ENCODE measurements around the gene TBL2. TPM values are rescaled to one million over a fixed set of nuclear protein-coding genes. Genes with fewer than 3 reads are reported as not detected.
"Not testable (repeated sequence)": the region's sequence is repeated elsewhere in the genome, so short reads cannot be mapped to it uniquely, and the experiment has no call there.

The TBL2 gene
- total and polyA plus RNA-seq, 7 donors: 5.4 to 29.6 (median 25.2) TPM

DNA sequence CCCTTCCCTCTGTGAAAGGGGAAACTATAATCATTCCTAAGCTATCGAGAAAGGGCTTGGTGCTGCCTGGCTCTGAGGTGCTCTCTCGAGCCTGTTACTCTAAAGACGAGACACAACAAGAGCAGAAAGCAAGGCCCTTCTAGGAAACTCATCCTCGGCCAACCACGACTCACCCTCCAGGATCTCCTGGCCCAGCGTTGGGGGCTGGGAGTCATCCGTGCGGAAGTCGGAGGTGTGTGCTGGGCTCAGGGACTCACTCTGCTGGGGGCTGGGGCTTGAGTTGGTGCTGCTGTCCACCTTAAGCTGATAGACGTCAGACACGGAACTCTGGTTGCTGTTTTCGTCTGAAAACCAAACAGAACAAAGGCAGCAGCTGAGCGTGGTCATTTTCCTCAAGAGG, 38.7 kb downstream of the TBL2 start:
- no peak overlapping the region for H3K27ac ChIP-seq
- H3K27me3 ChIP-seq: no peaks in the 10 kb centered on the region
- peak; percentile 56 for DNase-seq
- H3K4me1 ChIP-seq: peaks cover 0 to 9% (median 0%) of the 10 kb centered on the region in 4 donors
- H3K4me3 ChIP-seq: no peak overlapping the region
- 94 to 95% methylated on average over 13 of the region's 13 CpGs for WGBS, 2 donors
- no peaks in the 10 kb centered on the region for H3K9me3 ChIP-seq
- intact Hi-C loops (cut with DNase I): no loop called here
- H3K36me3 ChIP-seq: peaks cover 42 to 92% (median 68%) of the 10 kb centered on the region in 4 donors
- TF ChIP-seq, protein P1, sequence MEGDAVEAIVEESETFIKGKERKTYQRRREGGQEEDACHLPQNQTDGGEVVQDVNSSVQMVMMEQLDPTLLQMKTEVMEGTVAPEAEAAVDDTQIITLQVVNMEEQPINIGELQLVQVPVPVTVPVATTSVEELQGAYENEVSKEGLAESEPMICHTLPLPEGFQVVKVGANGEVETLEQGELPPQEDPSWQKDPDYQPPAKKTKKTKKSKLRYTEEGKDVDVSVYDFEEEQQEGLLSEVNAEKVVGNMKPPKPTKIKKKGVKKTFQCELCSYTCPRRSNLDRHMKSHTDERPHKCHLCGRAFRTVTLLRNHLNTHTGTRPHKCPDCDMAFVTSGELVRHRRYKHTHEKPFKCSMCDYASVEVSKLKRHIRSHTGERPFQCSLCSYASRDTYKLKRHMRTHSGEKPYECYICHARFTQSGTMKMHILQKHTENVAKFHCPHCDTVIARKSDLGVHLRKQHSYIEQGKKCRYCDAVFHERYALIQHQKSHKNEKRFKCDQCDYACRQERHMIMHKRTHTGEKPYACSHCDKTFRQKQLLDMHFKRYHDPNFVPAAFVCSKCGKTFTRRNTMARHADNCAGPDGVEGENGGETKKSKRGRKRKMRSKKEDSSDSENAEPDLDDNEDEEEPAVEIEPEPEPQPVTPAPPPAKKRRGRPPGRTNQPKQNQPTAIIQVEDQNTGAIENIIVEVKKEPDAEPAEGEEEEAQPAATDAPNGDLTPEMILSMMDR (IDR thresholded peaks at IDR 0.05): no peak
- no peak for TF ChIP-seq EP300 (IDR thresholded peaks at IDR 0.05)
- TF ChIP-seq POLR2A (IDR thresholded peaks at IDR 0.05): no peak
- no peak for TF ChIP-seq POLR2AphosphoS5 (IDR thresholded peaks at IDR 0.05)

DNA sequence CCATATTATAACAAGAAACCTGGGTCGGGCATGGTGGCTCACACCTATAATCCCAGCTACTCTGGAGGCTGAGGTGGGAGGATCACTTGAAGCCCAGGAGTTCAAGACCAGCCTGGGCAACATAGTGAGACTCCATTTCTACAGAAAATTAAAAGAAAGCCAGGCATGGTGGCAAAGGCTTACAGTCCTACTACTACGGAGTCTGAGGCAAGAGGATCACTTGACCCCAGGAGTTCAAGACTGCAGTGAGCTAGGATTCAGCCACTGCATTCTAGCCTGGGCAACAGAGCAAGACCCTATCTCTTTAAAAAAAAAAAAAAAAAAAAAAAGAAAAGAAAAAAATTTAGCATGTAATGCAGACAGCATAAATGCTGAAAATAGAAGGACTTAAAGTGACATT, 39.9 kb downstream of the TBL2 start:
- H3K36me3 ChIP-seq: peaks cover 42 to 90% (median 65%) of the 10 kb centered on the region in 4 donors
- DNase-seq; H3K27me3 ChIP-seq; H3K4me3 ChIP-seq; H3K9me3 ChIP-seq; intact Hi-C loops (cut with DNase I); H3K27ac ChIP-seq; H3K4me1 ChIP-seq: not testable (repeated sequence)
- WGBS, 2 donors: 96 to 100% methylated on average over 2 of the region's 2 CpGs

DNA sequence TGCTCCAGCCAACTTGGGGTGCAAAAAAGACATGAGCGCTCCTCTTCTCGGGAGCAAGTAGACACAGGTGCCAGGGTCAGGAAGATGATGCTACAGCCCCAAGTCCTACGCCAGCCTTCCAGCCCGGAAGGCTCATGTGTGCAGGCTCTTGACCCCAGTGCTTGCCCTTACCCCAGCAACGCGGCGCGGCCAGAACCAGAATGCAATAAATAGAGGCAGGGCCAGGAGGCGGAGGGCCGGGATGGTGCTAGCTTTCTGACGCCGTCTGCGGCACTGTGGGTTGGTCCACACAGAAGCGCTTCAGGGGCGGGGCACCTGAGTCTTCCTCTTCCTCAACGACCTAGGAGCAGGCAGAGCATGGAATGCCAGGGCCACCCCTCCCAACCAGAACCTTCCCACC, 41.3 kb downstream of the TBL2 start:
- 87 to 92% methylated on average over 16 of the region's 16 CpGs for WGBS, 2 donors
- Histone ChIP-seq H3K27me3 (no peaks in the 10 kb centered on the region), H3K36me3 (peaks cover 42 to 84% (median 53%) of the 10 kb centered on the region in 4 donors), H3K9me3 (no peaks in the 10 kb centered on the region), H3K27ac (no peak overlapping the region), H3K4me3 (no peak overlapping the region), H3K4me1 (peaks cover 0 to 4% (median 0%) of the 10 kb centered on the region in 4 donors)
- intact Hi-C loops (cut with DNase I): no loop called here
- TF ChIP-seq EP300 (IDR thresholded peaks at IDR 0.05): no peak
- TF ChIP-seq, protein P1 (IDR thresholded peaks at IDR 0.05): no peak
- TF ChIP-seq POLR2AphosphoS5 (IDR thresholded peaks at IDR 0.05): no peak
- TF ChIP-seq POLR2A (IDR thresholded peaks at IDR 0.05): no peak
- DNase-seq: peak; percentile 59

DNA sequence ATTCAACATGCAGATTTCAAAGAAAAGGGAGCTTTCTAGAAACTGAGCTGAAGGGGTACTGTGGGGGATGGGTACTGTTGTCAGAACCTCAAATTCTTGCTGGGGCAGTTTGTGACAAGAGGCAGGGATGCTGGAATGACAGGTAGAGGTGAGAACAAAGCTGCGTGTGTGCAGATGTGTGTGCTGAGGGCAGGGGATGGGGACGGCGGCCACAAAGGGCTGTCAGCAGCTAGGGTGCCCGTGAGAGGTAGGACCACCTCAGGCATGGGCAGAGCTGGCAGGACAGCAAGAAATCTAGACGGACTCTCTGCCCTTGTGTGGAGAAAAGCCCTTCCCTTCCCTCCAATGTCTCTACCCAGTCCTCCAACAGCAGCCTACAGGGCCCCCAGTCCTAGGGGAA, 41.9 kb downstream of the TBL2 start:
- no peak for TF ChIP-seq EP300 (IDR thresholded peaks at IDR 0.05)
- TF ChIP-seq, protein P1 (IDR thresholded peaks at IDR 0.05): no peak
- no peak for TF ChIP-seq POLR2A (IDR thresholded peaks at IDR 0.05)
- TF ChIP-seq POLR2AphosphoS5 (IDR thresholded peaks at IDR 0.05): no peak
- DNase-seq: peak; percentile 22

DNA sequence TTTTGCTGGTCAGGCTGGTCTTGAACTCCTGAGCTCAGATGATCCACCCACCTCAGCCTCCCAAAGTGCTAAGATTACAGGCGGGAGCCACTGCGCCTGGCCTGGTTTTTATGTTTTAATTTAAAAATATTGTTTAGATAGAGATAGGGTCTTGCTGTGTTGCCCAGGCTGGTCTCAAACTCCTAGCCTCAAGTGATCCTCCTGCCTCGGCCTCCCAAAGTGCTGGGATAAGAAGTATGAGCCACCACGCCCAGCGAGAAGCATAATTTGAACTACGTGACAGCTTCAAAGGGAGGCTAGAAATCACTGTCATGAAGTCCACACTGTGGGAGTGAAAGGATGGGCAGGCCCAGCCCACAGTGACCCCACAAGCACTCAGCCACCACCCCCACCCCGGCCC, 42.5 kb downstream of the TBL2 start:
- H3K4me3 ChIP-seq; intact Hi-C loops (cut with DNase I); H3K9me3 ChIP-seq; H3K4me1 ChIP-seq; H3K27me3 ChIP-seq; H3K27ac ChIP-seq: not testable (repeated sequence)
- H3K36me3 ChIP-seq: peaks cover 37 to 74% (median 50%) of the 10 kb centered on the region in 4 donors
- DNase-seq: peak; percentile 4
- 89 to 96% methylated on average over 7 of the region's 7 CpGs for WGBS, 2 donors

More for the DNA sequence above, 41.9 kb downstream of the TBL2 start:
- no peak overlapping the region for H3K4me3 ChIP-seq
- intact Hi-C loops (cut with DNase I): no loop called here
- H3K9me3 ChIP-seq: no peaks in the 10 kb centered on the region
- H3K27me3 ChIP-seq: no peaks in the 10 kb centered on the region
- WGBS, 2 donors: 89 to 90% methylated on average over 5 of the region's 5 CpGs
- H3K4me1 ChIP-seq: no peaks in the 10 kb centered on the region
- H3K36me3 ChIP-seq: peaks cover 37 to 78% (median 50%) of the 10 kb centered on the region in 4 donors
- H3K27ac ChIP-seq: no peak overlapping the region

DNA sequence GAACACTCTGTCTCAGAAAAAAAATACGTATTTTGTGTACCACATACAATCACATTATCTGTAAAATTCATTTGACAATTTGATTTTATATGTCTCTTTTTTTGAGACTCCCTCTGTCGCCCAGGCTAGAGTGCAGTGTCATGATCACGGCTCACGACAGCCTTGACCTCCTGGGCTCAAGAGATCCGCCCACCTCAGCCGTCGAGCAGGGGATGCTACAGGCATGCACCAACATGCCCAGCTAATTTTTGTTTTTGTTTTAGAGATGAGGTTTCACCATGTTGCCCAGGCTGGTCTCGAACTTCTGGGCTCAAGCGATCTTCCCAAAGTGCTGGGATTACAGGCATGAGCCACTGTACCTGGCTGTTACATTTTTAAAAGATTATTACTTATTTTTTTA, 44.6 kb downstream of the TBL2 start:
- intact Hi-C loops (cut with DNase I): no loop called here
- Histone ChIP-seq H3K27ac (no peak overlapping the region), H3K9me3 (no peaks in the 10 kb centered on the region), H3K4me1 (no peaks in the 10 kb centered on the region), H3K36me3 (peaks cover 21 to 54% (median 30%) of the 10 kb centered on the region in 4 donors), H3K4me3 (no peak overlapping the region), H3K27me3 (no peaks in the 10 kb centered on the region)
- peak; percentile 42 for DNase-seq
- WGBS, 2 donors: 92 to 93% methylated on average over 9 of the region's 9 CpGs
- no peak for TF ChIP-seq POLR2A (IDR thresholded peaks at IDR 0.05)
